Measurements from ENCODE around the gene NLRP1.

DNA sequence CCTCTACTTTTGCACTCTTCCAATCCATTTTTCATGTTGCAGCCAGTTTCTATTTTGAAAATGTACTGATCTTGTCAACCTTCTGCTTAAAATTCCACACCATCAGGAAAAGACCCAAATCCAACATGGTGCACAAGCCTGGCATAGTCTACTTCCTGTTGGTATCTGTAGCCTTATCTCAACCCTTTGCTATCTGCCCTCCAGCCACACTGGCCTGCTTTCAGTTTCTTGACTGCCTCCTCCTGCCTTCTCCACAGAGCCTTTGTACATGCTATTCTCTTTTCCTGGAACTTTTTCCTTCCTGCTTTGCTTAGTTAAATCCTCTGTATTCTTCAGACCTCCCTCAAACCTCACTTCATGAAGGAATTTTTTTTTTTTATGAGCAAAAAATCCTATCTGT lies 31.5 kb downstream of the NLRP1 start:
- no peak for TF ChIP-seq EZH2 (IDR thresholded peaks at IDR 0.05; ENCODE audit: insufficient read depth, poor library complexity, severe bottlenecking)
- no peak for TF ChIP-seq EZH2phosphoT487 (IDR thresholded peaks at IDR 0.05; ENCODE audit: insufficient read depth, low read depth)

Measured in GM23248 (cell line).